Activated T-cell treated with anti-CD3 and anti-CD28 coated beads for 24 hours (primary cell): ENCODE data around the gene ERC1.
"Not testable (repeated sequence)": the region's sequence is repeated elsewhere in the genome, so short reads cannot be mapped to it uniquely, and the experiment has no call there.

Source experiments
- DNase-seq: peaks from one replicate; pipeline ENCODE4 v3.0.0-alpha.2; 2020; ENCODE audit warnings: low read depth

ERC1 gene

GRCh38 chr12:1077036-1077803 lies 86.2 kb downstream of the ERC1 start:
- no peak for DNase-seq

- no peak for DNase-seq
These were observed 87.0 kb downstream of the ERC1 start for GRCh38 chr12:1078002-1078401.

- DNase-seq = no peak
These were observed 89.6 kb downstream of the ERC1 start for GRCh38 chr12:1080520-1081223.

- no peak for DNase-seq
These were observed 92.3 kb downstream of the ERC1 start for GRCh38 chr12:1083151-1083888.

DNA sequence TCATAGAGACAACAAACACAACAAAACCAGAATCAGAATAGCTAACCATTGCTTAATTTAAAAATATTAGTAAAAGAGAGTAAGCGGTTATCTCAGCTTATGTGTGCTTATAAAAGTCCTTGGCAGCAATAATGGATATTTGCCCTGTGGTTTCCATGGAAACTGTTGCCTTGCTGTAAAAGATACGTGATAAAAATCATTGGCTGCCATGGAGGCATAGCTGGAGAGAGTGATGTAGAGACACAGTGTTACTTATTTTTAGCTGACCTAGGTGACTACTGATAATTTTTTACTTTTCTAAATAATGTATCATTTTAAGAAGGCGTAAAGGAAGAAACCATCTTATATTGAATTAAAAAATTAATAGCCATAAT lies 92.9 kb downstream of the ERC1 start:
- DNase-seq = no peak

- no peak for DNase-seq
These were observed 100.3 kb downstream of the ERC1 start for GRCh38 chr12:1091350-1091749.

GRCh38 chr12:1093166-1093751 lies 102.2 kb downstream of the ERC1 start:
- DNase-seq = peak; percentile 7

DNA sequence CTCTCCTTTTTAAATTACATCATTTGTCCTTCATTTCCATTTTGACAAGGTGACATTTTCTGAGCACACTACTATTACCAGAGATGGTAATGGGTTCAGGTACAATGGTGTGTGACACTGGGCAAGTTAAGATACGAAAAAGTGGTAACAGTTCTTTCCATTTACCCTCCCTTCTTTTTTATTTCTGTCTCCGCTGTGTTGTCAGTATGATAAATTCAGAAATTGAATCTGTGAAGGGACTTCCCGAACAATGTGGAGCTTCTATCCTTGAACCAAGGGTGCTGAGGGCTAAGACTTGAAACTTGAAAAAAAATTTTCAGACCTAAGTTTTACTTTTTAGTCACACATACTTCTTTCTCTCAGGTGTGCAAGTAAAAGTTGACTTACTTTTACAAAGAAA lies 103.7 kb downstream of the ERC1 start:
- DNase-seq = no peak

DNA sequence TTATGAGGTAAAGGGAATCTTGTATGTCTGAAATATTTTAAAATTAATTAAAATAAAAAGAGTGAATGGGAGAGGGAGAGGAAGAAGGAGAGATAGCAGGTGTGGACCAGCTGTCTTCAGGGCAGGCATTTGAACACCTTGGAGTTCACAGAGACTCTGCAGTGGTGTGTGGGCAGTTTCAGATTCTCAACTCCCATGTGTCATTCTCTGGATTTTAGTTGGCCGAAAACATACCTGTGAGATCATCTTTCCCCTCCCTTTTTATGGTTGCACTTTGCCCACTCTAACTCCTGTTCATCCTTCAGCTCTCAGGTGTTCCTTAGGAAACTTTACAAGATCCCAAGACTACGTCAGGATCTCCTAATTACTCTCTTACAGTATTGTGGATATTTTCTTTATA lies 108.1 kb downstream of the ERC1 start:
- peak; percentile 9 for DNase-seq

GRCh38 chr12:1099618-1100017 lies 108.6 kb downstream of the ERC1 start:
- DNase-seq = not testable (repeated sequence)

GRCh38 chr12:1102115-1102514 lies 111.1 kb downstream of the ERC1 start:
- DNase-seq = no peak

DNA sequence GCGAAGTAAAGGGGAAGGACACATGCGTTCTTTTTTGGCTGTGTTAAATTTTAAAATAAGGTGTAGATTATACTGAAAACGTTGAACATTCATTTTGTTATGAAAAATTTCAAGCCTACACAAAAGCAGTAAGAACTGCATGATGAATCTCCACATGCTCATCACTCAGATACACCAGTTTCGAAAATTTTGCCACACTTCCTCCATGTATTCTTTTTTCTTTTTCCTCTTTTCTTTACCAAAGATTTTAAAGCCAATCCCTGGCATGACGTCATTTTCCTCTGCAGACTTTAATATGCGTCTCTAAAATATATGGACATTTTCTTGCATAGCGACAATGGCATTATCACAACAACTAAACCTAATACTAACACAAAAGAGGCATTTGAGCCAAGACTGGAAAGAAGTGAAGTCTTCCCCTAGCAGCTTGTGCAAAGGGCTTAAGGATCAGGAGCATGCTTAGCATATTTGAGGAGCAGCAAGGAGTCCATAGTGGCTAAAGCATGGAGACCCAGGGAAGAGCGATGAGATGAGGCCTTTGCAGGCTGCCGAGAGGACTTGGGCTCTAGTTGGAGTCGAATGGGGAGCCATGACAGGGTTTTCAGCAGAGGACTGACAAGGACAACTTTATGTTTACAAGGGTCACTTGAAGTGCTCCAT lies 111.9 kb downstream of the ERC1 start:
- DNase-seq = no peak

GRCh38 chr12:1103632-1104031 lies 112.6 kb downstream of the ERC1 start:
- no peak for DNase-seq

DNA sequence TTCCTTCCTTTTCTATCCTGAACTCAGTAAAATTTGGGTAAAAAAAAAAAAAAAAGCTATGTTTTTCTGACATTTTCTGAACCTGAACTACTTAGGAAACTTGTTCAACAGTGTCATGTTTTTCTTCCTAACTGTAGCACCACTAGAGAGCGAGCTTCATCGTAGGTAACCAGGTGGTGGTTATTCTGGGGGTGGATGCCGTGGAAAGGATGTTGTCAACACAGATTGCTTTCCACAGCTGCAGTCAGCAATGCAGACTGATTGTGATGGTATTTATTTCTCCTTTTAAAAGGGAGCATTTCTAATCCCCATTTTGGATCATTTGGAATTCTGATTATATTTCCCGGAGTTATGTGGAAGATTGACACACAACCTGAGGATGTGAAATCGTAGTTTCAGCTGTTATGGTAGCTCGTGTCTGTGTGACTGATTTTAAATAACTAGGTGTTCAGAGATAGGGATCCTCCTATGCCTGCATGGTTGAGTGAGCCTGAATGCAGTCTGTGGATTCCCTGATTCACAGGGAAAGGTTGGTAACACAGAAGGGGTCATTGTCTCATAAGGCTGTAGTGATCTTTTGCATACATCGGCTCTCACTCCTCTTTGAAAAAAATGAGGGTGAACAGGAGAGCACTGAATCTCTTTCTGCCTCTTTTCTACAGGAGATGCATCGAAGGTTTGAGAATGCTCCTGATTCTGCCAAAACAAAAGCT lies 113.2 kb downstream of the ERC1 start:
- DNase-seq = no peak

DNA sequence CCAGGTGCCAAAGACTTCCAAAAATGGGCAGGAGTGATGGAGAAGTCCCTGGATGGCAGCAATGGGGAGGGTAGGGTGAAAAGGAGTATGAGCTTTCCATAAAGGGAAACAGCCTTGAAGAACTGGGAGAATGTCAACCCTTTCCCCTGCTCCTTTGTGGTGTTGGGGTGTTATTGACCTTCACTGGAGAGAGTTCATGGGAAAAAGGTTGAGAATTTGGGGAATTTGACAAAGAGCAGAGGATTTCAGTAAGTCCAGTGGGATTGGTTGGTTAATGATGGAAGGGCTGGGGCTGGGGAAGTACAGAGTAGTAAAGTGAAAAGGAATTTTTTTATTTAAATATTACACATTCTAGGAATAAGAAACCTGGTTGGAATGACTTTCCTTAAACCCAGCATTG lies 116.6 kb downstream of the ERC1 start:
- DNase-seq = no peak

- DNase-seq = no peak
These were observed 117.3 kb downstream of the ERC1 start for GRCh38 chr12:1108276-1108675.

GRCh38 chr12:1115484-1116231 lies 124.6 kb downstream of the ERC1 start:
- no peak for DNase-seq

DNA sequence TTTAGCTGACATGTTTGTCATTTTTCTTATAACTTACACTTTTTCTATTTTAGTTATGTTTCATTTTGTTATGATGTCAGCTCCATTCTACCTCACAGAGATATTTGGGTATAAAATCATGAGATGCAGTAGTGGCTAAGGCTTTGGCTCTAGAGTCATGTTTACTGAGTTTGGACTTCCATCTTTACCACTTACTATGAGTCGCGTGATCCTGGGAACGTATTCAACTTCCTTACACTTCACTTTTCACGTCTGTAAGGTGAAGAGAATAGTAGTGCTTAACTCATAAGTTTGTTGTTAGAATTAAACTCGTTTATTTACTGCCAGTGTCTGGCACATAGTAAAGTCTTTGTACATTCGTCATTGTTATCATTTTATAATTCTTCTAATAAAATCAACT lies 126.3 kb downstream of the ERC1 start:
- no peak for DNase-seq

DNA sequence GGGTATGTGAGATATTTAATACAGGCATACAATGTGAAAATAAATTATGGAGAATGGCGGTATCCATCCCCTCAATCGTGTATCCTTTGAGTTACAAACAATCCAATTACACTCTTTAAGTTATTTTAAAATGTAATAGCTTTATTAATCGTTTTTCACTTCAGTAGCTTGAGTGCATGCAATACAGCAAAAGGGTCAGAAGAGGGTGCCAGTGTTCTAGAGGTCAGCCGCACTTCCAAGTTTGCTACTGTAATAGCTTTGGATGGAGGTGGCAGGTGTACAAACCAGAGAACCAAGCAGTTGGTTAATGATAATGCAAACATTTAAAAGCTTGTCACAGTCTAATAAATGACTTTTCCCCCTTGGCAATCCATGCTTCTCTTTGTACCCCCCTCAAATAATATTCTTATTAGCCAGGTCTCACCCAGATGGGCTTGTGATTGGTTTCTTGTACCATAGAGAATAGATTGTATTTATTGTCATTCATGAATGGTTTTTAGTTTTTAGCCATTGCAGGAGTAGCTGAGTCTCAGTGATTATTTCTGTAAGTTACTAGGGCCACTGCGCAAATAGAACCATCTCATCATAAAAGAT lies 127.0 kb downstream of the ERC1 start:
- DNase-seq = peak; percentile 47

DNA sequence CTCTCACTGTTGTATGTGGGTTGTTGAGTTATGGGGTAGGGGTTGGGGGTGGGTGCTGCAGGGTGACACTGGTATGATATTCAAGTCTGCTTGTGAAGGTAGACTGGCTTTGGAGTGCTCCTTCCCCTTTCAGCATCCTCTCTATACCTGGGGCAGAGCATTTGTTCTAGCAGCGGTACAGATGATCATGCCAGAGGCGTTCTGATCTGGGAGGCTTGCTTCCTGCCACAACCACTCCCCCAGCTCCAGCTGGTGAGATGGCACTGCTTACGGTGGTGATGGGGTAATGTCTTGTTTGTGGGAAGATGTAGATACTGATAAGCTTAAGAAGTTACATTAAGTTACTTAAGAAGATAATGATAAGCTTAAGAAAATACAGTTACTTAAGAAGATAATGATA lies 131.8 kb downstream of the ERC1 start:
- no peak for DNase-seq
